ENCODE results near the gene SMIM33.

The SMIM33 gene

DNA sequence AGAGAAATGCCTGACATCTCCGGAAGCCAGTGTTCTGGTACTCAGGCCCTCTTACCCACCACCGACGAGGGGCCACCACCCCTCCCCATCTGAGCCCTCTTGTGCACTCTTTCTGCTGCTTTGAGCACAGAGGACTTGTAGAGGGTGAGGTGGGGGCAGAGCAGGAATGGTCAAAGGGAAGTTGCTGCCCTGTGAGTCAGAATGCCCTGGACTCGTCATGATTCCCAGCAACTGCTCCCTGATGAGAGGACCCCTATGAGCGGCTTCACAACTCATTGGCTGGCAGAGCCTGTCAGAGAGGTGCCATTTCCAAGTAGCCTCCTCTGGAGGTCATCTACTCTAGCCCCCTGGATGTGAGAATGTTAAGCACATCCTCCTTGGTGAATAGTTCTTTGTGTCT, 9.1 kb upstream of the SMIM33 start:
- no peaks in the 10 kb centered on the region for H3K79me2 ChIP-seq (ENCODE audit: control insufficient read depth, insufficient read depth, low read length, poor library complexity)
- H2BK120ac ChIP-seq (ENCODE audit: insufficient read depth, low read length, poor library complexity): no peak overlapping the region
- H3K9ac ChIP-seq (ENCODE audit: low read length): no peak overlapping the region
- no peak overlapping the region for H3K23ac ChIP-seq (ENCODE audit: low read length)
- no peak overlapping the region for H2BK5ac ChIP-seq (ENCODE audit: low read depth, low read length, poor library complexity)
- no peak overlapping the region for H3K4me2 ChIP-seq (ENCODE audit: low read length)
- WGBS (ENCODE audit: extremely low coverage, insufficient coverage, insufficient read length): no CpG with 5 or more reads among the region's 5 CpGs
- no peak overlapping the region for H2AFZ ChIP-seq (ENCODE audit: insufficient read depth, low read length, poor library complexity)
- no peak overlapping the region for H4K12ac ChIP-seq (ENCODE audit: low read depth, low read length)
- H3K27ac ChIP-seq (ENCODE audit: low read depth, low read length): no peak overlapping the region
- no peak overlapping the region for H3K4ac ChIP-seq (ENCODE audit: low read depth, low read length)
- no peak overlapping the region for H2BK12ac ChIP-seq (ENCODE audit: low read length)
- H3K79me1 ChIP-seq (ENCODE audit: low read length): no peaks in the 10 kb centered on the region
- no peak for DNase-seq
- H3K4me1 ChIP-seq (ENCODE audit: control insufficient read depth in 1 of 2, insufficient read depth in 2 of 2, low read length in 2 of 2): peaks cover 4 to 5% of the 10 kb centered on the region in 2 experiments
- no peak overlapping the region for H4K8ac ChIP-seq (ENCODE audit: low read depth, low read length)
- H4K91ac ChIP-seq (ENCODE audit: low read depth, low read length): no peak overlapping the region
- no peaks in the 10 kb centered on the region for H3K27me3 ChIP-seq (ENCODE audit: insufficient read depth, low read length)
- no peak overlapping the region for H2AK5ac ChIP-seq (ENCODE audit: low read length)
- H3K14ac ChIP-seq (ENCODE audit: low read length): no peak overlapping the region
- H3K18ac ChIP-seq (ENCODE audit: low read length): no peak overlapping the region
- H3K4me3 ChIP-seq (ENCODE audit: low read depth, low read length): no peak overlapping the region
- H3K36me3 ChIP-seq (ENCODE audit: control insufficient read depth in 1 of 2, insufficient read depth in 2 of 2, low read length in 2 of 2): no peaks in the 10 kb centered on the region
- no peaks in the 10 kb centered on the region for H3K9me3 ChIP-seq (ENCODE audit: insufficient read depth, low read depth, low read length)

DNA sequence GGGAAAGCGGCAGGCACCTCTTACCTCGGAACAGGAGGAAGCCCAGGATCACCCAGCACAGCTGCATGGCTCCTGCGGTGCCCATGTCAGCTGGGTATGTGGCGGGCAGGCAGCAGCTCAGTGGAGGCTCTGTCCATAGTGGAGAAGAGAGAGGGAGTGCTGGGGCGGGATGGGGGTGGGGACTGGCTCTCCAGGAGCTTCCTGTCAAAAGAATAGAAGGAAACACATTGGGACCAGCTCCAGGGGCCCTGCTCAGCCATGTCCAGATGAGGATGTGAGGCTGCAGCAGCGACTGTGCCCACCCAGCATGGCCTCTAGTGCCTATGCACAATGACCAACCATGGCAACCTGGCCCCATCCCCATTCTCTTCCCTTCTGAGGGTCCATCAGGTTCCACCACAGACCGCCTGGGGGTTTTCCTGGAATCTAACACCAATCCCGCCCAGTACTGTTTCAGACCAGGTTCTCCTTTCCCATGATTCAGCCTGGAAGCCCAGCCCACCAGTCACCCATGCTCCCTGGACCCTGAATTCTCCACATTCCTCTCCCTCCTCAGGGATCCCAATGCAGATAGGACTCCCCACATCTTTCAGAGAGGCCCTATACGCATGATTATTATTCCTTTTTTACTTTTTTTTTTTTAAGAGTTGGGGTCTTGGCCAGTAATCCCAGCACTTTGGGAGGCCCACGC, 8.1 kb upstream of the SMIM33 start, which contains the start of gene ECSCR:
Gene ECSCR (minus strand): TSS at position 158 of the 691 bp plus-strand sequence. CDS start 73 bp downstream, at position 85.
- Histone ChIP-seq H3K18ac (ENCODE audit: low read length) (no peak within 1 kb of the TSS), H4K12ac (ENCODE audit: low read depth, low read length) (no peak within 1 kb of the TSS), H3K4ac (ENCODE audit: low read depth, low read length) (no peak within 1 kb of the TSS), H4K91ac (ENCODE audit: low read depth, low read length) (no peak within 1 kb of the TSS), H3K79me1 (ENCODE audit: low read length) (no peaks in the 10 kb centered on the region), H2BK12ac (ENCODE audit: low read length) (no peak within 1 kb of the TSS), H3K36me3 (ENCODE audit: control insufficient read depth in 1 of 2, insufficient read depth in 2 of 2, low read length in 2 of 2) (no peaks in the 10 kb centered on the region), H2AK5ac (ENCODE audit: low read length) (no peak within 1 kb of the TSS), H2BK5ac (ENCODE audit: low read depth, low read length, poor library complexity) (no peak within 1 kb of the TSS), H3K27ac (ENCODE audit: low read depth, low read length) (no peak within 1 kb of the TSS), H3K9ac (ENCODE audit: low read length) (no peak within 1 kb of the TSS), H3K23ac (ENCODE audit: low read length) (no peak within 1 kb of the TSS), H4K8ac (ENCODE audit: low read depth, low read length) (no peak within 1 kb of the TSS), H2AFZ (ENCODE audit: insufficient read depth, low read length, poor library complexity) (no peak within 1 kb of the TSS), H3K27me3 (ENCODE audit: insufficient read depth, low read length) (no peaks in the 10 kb centered on the region), H3K79me2 (ENCODE audit: control insufficient read depth, insufficient read depth, low read length, poor library complexity) (no peaks in the 10 kb centered on the region), H3K9me3 (ENCODE audit: insufficient read depth, low read depth, low read length) (no peaks in the 10 kb centered on the region), H3K4me2 (ENCODE audit: low read length) (no peak within 1 kb of the TSS), H2BK120ac (ENCODE audit: insufficient read depth, low read length, poor library complexity) (no peak within 1 kb of the TSS), H3K14ac (ENCODE audit: low read length) (no peak within 1 kb of the TSS), H3K4me3 (ENCODE audit: low read depth, low read length) (no peak within 1 kb of the TSS), H3K4me1 (ENCODE audit: control insufficient read depth in 1 of 2, insufficient read depth in 2 of 2, low read length in 2 of 2) (peaks cover 4 to 5% of the 10 kb centered on the region in 2 experiments)
- no peak for DNase-seq
- no CpG with 5 or more reads among the region's 10 CpGs for WGBS (ENCODE audit: extremely low coverage, insufficient coverage, insufficient read length)

DNA sequence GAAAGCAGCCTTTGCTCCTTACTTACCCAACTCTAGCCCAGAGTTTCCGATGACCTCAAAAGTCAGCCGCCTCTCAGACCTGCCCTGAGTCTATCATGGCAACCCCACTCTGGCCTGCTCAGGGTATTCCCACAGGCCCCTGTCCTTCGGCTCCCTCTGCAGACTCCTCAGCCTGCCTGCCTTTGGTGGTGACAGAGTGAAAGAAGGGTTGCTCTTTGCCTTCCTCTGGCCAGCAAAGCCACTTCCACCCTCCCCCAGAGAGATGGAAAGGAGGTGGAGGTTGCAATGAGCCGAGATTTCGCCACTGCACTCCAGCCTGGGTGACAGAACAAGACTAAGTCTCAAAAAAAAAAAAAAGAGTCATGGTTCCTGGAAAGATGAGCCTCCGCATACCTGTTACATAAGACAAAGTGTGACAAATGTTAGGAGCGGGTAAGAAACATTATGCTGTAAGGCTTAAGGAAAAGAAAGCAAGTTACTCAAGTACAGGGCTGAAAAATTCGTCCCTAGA, 2.3 kb upstream of the SMIM33 start:
- no peak overlapping the region for H3K23ac ChIP-seq (ENCODE audit: low read length)
- no peak overlapping the region for H4K91ac ChIP-seq (ENCODE audit: low read depth, low read length)
- DNase-seq: peak; percentile 68 to 82
- no peak overlapping the region for H2BK12ac ChIP-seq (ENCODE audit: low read length)
- H3K79me2 ChIP-seq (ENCODE audit: control insufficient read depth, insufficient read depth, low read length, poor library complexity): no peaks in the 10 kb centered on the region
- no CpG with 5 or more reads among the region's 8 CpGs for WGBS (ENCODE audit: extremely low coverage, insufficient coverage, insufficient read length)
- no peak overlapping the region for H3K9ac ChIP-seq (ENCODE audit: low read length)
- peaks cover 2% of the 10 kb centered on the region for H3K9me3 ChIP-seq (ENCODE audit: insufficient read depth, low read depth, low read length)
- H2BK120ac ChIP-seq (ENCODE audit: insufficient read depth, low read length, poor library complexity): no peak overlapping the region
- H3K4me3 ChIP-seq (ENCODE audit: low read depth, low read length): no peak overlapping the region
- H3K79me1 ChIP-seq (ENCODE audit: low read length): no peaks in the 10 kb centered on the region
- no peak overlapping the region for H4K12ac ChIP-seq (ENCODE audit: low read depth, low read length)
- no peak overlapping the region for H4K8ac ChIP-seq (ENCODE audit: low read depth, low read length)
- no peak overlapping the region for H3K4me2 ChIP-seq (ENCODE audit: low read length)
- no peak overlapping the region for H2AFZ ChIP-seq (ENCODE audit: insufficient read depth, low read length, poor library complexity)
- H3K14ac ChIP-seq (ENCODE audit: low read length): no peak overlapping the region
- no peak overlapping the region for H3K27ac ChIP-seq (ENCODE audit: low read depth, low read length)
- no peaks in the 10 kb centered on the region for H3K36me3 ChIP-seq (ENCODE audit: control insufficient read depth in 1 of 2, insufficient read depth in 2 of 2, low read length in 2 of 2)
- no peak overlapping the region for H3K4ac ChIP-seq (ENCODE audit: low read depth, low read length)
- no peak overlapping the region for H2BK5ac ChIP-seq (ENCODE audit: low read depth, low read length, poor library complexity)
- no peak overlapping the region for H3K18ac ChIP-seq (ENCODE audit: low read length)
- peaks cover 1 to 5% of the 10 kb centered on the region in 2 experiments for H3K4me1 ChIP-seq (ENCODE audit: control insufficient read depth in 1 of 2, insufficient read depth in 2 of 2, low read length in 2 of 2)
- no peak overlapping the region for H2AK5ac ChIP-seq (ENCODE audit: low read length)
- H3K27me3 ChIP-seq (ENCODE audit: insufficient read depth, low read length): no peaks in the 10 kb centered on the region

DNA sequence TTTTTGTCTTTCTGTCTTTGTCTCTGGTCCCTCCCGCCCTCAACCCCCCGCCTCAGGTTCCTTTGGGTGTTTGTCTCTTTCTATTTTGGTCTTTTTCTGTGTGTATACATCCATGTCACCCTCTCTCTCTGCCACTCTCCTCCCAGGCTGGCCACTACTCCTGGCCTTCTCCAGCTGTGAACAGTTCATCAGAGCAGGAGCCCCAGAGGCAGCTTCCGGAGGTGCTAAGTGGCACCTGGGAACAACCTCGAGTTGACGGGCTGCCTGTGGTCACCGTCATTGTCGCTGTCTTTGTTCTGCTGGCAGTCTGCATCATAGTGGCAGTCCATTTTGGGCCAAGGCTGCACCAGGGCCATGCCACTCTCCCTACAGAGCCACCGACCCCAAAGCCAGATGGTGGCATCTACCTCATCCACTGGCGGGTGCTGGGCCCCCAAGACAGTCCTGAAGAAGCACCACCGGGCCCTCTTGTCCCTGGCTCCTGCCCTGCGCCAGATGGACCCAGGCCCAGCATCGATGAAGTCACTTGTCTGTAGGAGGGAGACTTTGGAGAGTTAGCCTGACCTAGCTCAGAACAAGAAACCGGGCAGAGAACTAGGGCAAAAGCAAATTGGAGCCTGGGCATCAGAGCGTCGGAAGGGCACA, 1.7 kb downstream of the SMIM33 start:
- no peak for DNase-seq

More for the DNA sequence above, 1.7 kb downstream of the SMIM33 start:
- Histone ChIP-seq H3K9me3 (ENCODE audit: insufficient read depth, low read depth, low read length) (peaks cover 2% of the 10 kb centered on the region), H3K27ac (ENCODE audit: low read depth, low read length) (no peak overlapping the region), H4K12ac (ENCODE audit: low read depth, low read length) (no peak overlapping the region), H2BK12ac (ENCODE audit: low read length) (no peak overlapping the region), H3K79me2 (ENCODE audit: control insufficient read depth, insufficient read depth, low read length, poor library complexity) (no peaks in the 10 kb centered on the region), H3K79me1 (ENCODE audit: low read length) (no peaks in the 10 kb centered on the region), H3K4me2 (ENCODE audit: low read length) (no peak overlapping the region), H3K27me3 (ENCODE audit: insufficient read depth, low read length) (no peaks in the 10 kb centered on the region), H3K4me1 (ENCODE audit: control insufficient read depth in 1 of 2, insufficient read depth in 2 of 2, low read length in 2 of 2) (peaks cover 6 to 7% of the 10 kb centered on the region in 2 experiments), H3K36me3 (ENCODE audit: control insufficient read depth in 1 of 2, insufficient read depth in 2 of 2, low read length in 2 of 2) (no peaks in the 10 kb centered on the region), H3K18ac (ENCODE audit: low read length) (no peak overlapping the region), H3K23ac (ENCODE audit: low read length) (no peak overlapping the region), H3K9ac (ENCODE audit: low read length) (no peak overlapping the region), H2AFZ (ENCODE audit: insufficient read depth, low read length, poor library complexity) (no peak overlapping the region), H3K4me3 (ENCODE audit: low read depth, low read length) (no peak overlapping the region), H2BK5ac (ENCODE audit: low read depth, low read length, poor library complexity) (no peak overlapping the region), H4K91ac (ENCODE audit: low read depth, low read length) (no peak overlapping the region), H3K14ac (ENCODE audit: low read length) (no peak overlapping the region), H2BK120ac (ENCODE audit: insufficient read depth, low read length, poor library complexity) (no peak overlapping the region), H4K8ac (ENCODE audit: low read depth, low read length) (no peak overlapping the region), H3K4ac (ENCODE audit: low read depth, low read length) (no peak overlapping the region), H2AK5ac (ENCODE audit: low read length) (no peak overlapping the region)
- no CpG with 5 or more reads among the region's 15 CpGs for whole genome bisulfite sequencing (ENCODE audit: extremely low coverage, insufficient coverage, insufficient read length)

Data from trophoblast cell (in vitro differentiated cells and primary cell).